ENCODE results near the gene TAF12. TPM values are rescaled to one million over a fixed set of nuclear protein-coding genes. Genes with fewer than 3 reads are reported as not detected.
"Not testable (repeated sequence)": the region's sequence is repeated elsewhere in the genome, so short reads cannot be mapped to it uniquely, and the experiment has no call there.

Gene TAF12
- total RNA-seq, 1 donor from 2014 or later = 16.5 TPM

DNA sequence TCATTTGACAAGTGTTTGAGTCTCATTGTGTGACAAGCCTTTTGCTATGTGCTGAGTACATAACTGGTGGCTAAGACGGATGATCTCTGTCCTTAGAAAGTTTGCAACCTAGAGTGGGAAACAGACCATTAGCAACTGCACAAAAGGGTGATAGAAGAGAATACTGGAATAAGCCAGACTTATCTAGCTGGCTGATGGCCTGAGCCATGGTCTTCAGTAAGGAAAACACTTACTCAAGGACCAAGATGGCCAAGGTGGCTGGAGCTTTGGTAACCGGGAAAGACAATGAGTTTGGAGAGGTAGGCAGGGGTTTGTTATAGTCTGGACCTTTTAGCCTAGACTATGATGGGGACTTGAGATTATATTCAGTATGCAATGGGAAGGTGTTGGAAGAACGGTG is 1.6 kb upstream of the TAF12 start:
- ATAC-seq = no peak

- ATAC-seq = no peak
Observed at GRCh38 chr1:28642056-28642846, 616 bp downstream of the TAF12 start.

- ATAC-seq = no peak
Observed at GRCh38 chr1:28640766-28641165, 2.1 kb downstream of the TAF12 start.

DNA sequence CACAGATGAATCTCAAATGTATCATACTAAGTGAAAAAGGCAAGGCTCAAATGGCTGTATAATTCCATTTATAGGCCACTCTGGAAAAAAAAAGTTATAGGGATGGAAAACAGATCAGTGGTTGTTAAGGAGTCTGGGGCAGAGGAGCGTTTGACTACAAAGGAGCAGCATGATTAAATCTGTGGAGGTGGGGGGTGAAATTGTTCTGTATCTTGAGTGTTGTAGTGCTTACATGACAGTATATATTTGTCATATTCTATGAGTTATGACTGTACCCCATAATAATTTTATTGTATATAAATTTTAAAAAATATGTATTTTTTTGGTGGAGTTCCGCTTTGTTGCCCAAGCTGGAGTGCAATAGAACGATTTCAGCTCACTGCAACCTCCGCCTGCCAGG is 10.3 kb downstream of the TAF12 start:
- no peak for ATAC-seq

GRCh38 chr1:28631713-28632112 is 11.2 kb downstream of the TAF12 start:
- no peak for ATAC-seq

GRCh38 chr1:28613175-28613574 is 29.7 kb downstream of the TAF12 start:
- no peak for ATAC-seq

DNA sequence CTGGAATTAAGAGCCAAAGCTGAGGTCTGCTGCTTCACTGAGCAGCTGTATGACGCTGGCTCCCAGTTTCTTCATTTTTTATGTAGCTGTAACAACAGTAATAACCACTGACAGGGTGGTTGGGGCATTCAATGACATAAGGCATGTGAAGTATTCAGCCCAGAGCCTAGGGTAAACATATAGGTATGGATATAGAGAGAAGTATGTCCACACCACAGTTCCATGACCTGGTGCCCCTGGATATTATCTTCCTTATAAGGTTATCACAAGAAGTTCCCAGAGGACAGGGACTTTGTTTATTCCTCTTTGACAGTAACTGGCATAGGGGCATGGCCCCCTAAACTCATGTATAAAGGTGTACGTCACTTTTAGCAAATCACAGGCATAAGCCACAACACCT is 36.1 kb downstream of the TAF12 start:
- ATAC-seq = no peak

- ATAC-seq = no peak
Observed at GRCh38 chr1:28604962-28605361, 37.9 kb downstream of the TAF12 start.

DNA sequence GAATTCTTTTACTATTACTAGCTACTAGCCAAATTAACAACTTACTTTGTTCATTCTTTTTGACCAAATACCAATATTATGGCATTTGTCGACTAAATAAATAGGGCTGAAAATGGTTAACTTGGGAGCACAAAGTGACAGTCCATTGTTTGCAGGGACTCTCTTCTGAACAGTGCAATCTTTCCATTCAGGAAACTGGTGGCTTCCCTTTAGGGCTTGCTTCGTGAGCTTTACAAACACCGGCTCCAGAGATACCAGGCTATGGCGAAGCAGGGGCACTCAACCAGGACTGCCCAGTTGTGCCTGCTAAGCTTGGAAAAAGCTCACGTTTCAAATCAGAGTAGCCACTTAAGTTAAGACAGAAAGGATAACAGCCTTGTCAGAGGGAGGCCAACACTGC is 38.5 kb downstream of the TAF12 start:
- no peak for ATAC-seq

DNA sequence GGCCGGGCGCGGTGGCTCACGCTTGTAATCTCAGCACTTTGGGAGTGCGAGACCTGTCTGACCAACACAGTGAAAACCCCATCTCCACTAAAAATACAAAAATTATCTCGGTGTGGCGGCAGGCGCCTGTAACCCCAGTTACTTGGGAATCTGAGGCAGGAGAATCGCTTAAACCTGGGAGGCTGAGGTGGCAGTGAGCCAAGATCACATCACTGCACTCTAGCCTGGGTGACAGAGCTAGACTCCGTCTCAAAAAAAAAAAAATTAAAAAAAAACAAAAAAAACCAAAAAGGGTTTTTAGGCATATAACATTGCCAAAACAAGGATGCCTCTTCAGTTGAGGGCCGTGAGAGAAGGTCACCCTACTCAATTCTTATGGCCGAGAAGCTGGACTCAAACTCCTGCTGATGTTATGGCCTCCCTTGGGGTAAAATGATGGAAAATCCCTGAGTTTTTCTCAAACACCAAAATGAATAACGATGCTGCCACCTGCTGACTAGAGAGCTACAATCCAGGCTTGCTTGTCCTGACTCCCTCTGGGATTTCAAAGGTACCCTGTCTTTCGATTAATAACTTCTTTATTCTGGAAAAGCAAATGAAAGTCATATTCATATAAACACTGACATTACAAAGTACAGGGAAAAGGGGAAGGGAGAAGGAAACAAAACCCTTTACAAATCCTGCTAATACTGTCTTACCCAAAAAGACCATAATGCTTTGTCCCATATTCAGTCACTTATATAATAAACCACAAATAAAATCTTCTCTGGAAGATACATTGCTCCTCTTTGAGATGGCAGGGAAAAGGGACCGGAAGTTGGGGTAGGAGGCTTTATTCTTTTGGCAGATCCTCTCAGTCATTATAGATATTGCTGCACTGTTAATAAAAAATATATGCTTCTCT is 40.1 kb downstream of the TAF12 start:
- peak; percentile 27 for ATAC-seq

GRCh38 chr1:28601696-28602095 is 41.2 kb downstream of the TAF12 start:
- ATAC-seq = peak; percentile 19

- ATAC-seq = not testable (repeated sequence)
Observed at GRCh38 chr1:28596276-28596675, 46.6 kb downstream of the TAF12 start.

- ATAC-seq = no peak
Observed at GRCh38 chr1:28595412-28596191, 47.3 kb downstream of the TAF12 start.

DNA sequence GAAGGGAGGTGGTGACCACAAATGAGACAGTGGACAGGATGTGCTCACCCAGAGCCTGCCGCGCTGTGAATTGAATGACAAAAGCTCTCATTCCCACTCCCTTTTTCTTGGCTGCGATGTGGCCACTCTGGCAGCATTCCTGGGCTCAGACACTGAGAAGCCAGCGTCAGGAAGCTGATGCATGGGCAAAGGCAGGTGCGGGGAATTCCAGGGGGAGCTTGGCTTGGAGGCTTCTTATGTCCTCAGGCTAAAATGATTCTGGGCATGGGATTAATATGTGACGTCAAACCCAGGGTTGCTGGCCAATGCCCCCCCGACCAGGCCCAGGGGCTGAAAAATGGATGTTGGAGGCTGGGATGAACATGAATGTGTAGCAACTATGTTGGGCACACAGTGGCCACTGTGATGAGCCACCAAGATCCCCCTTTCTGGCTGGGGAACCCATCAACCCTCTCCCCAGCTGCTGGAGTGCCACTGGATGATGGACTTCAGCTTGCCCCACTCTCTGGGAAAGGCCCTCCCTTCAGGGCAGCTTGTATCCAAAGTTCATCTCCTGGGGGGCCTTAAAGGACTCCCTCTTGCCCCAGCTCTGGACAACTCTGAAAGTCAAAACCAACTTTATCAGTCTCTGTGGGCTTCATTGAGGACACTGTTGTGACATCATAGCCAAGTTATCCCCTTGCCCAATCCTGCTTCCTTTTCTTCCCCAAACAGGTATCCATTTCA is 48.0 kb downstream of the TAF12 start:
- ATAC-seq = not testable (repeated sequence)

DNA sequence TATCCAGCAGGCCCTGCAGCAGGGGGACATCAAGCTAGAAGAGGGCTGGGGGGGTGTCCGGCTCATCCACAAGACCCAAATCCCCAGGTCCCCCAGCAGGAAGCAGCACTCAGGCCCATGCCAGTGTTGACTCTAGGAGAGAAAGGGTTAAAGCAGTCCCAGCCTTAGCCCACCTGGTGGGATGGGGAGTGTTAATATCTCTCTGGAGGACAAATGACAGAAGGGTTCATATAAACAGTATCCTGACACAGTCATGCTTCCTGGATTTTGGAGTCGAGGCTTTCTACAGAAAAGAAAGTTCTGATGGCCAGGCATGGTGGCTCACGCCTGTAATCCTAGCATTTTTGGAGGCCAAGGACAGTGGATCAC is 48.9 kb downstream of the TAF12 start:
- not testable (repeated sequence) for ATAC-seq

DNA sequence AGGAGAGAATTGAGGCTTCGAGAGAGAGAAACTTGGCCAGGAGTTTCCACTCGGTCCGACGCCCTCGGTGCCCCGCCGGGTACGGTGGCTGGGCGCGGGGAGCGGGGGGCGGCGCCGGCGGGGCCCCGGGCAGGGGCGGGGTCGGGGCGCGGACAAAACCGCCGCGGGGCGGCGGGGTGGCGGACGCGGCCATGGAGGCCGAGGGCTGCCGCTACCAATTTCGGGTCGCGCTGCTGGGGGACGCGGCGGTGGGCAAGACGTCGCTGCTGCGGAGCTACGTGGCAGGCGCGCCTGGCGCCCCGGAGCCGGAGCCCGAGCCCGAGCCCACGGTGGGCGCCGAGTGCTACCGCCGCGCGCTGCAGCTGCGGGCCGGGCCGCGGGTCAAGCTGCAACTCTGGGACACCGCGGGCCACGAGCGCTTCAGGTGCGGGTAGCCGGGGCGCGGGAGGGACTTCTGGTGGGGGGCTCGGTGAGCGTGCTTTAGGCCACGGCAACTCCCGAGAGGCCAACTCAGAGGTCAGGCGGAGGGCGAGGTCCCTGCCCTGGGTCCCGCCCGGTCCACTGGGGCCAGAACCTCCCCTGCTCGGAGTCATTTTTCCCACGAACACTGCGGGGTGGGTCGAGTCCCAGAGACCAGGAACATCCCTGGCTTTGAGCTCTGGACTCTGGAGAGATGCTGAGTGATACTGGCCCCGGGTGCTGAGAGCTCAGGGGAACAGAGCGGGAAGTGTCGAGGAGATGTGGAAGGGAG is 50.4 kb downstream of the TAF12 start:
- ATAC-seq = peak; percentile 12

GRCh38 chr1:28591708-28592320 is 51.1 kb downstream of the TAF12 start, which contains the start of gene RAB42:
Gene RAB42, plus strand, starts transcription at chr1:28592265. Its CDS starts 247 bp downstream, at chr1:28592512.
- peak; percentile 25 for ATAC-seq

GRCh38 chr1:28586585-28587391 is 56.1 kb downstream of the TAF12 start:
- not testable (repeated sequence) for ATAC-seq

GRCh38 chr1:28582248-28582615 is 60.6 kb downstream of the TAF12 start:
- ATAC-seq = peak; percentile 2

All from esophagus mucosa (tissue), 1 donor.